Prostate gland (tissue), 2 donors: Measurements from ENCODE around the gene NFKBIB.

Experiments used
- POLR2A ChIP-seq: fragments of 450-650 bp; IDR thresholded peaks from one replicate; pipeline ENCODE4 v1.6.1; 2016; ENCODE audit warnings: antibody characterized with exemption, mild to moderate bottlenecking
- TF ChIP-seq, protein P1 (sequence below), 4 experiments: fragments of 200-600 bp in 2 of 4; fragments of 450-650 bp in 2 of 4; sonication (generic) in 2 of 4; IDR thresholded peaks; 1 replicate in 3 of 4; 2 replicates in 1 of 4; pipeline ENCODE4 v1.5.1; 2016 to 2019; ENCODE audit warnings: antibody characterized with exemption in 4 of 4, mild to moderate bottlenecking in 2 of 4, moderate library complexity in 2 of 4

DNA sequence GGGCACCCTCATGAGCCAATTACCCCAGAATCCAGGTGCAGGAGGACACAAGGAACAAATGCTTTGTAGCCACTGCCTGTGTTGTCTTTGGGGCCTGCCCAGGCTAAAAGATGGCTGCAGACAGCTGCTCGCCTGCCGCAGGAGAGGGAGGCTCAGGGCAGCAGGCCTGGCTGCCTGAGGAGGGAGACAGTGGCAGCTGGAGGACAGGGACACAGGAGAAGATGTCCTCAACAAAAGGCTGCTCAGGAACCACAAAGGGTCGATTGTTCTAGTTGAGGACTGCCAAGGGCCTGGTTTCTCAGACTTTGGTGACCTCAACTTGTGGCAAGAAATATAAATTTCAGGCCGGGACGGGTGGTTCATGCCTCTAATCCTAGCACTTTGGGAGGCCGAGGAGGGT is 8.0 kb upstream of the NFKBIB start:
- TF ChIP-seq, protein P1, sequence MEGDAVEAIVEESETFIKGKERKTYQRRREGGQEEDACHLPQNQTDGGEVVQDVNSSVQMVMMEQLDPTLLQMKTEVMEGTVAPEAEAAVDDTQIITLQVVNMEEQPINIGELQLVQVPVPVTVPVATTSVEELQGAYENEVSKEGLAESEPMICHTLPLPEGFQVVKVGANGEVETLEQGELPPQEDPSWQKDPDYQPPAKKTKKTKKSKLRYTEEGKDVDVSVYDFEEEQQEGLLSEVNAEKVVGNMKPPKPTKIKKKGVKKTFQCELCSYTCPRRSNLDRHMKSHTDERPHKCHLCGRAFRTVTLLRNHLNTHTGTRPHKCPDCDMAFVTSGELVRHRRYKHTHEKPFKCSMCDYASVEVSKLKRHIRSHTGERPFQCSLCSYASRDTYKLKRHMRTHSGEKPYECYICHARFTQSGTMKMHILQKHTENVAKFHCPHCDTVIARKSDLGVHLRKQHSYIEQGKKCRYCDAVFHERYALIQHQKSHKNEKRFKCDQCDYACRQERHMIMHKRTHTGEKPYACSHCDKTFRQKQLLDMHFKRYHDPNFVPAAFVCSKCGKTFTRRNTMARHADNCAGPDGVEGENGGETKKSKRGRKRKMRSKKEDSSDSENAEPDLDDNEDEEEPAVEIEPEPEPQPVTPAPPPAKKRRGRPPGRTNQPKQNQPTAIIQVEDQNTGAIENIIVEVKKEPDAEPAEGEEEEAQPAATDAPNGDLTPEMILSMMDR (IDR thresholded peaks at IDR 0.05): no peak
- no peak for TF ChIP-seq POLR2A
